Inflammatory macrophage (primary cell): Measurements from ENCODE around the gene SPPL3.

ENCODE experiments used
- DNase-seq, 2 donors: peaks; one replicate each; pipeline ENCODE4 v3.0.0-alpha.2; 2020 to 2022

Gene SPPL3

GRCh38 chr12:120771097-120771496 is 133.1 kb downstream of the SPPL3 start:
- no peak for DNase-seq

- no peak for DNase-seq
Measured at GRCh38 chr12:120767071-120768024, 136.8 kb downstream of the SPPL3 start.

GRCh38 chr12:120766566-120766965 is 137.6 kb downstream of the SPPL3 start:
- DNase-seq = no peak

GRCh38 chr12:120764816-120765215 is 139.3 kb downstream of the SPPL3 start:
- DNase-seq = no peak

- DNase-seq = no peak
Measured at GRCh38 chr12:120763250-120763649, 140.9 kb downstream of the SPPL3 start.

- DNase-seq = no peak
Measured at GRCh38 chr12:120762086-120762485, 142.1 kb downstream of the SPPL3 start.

DNA sequence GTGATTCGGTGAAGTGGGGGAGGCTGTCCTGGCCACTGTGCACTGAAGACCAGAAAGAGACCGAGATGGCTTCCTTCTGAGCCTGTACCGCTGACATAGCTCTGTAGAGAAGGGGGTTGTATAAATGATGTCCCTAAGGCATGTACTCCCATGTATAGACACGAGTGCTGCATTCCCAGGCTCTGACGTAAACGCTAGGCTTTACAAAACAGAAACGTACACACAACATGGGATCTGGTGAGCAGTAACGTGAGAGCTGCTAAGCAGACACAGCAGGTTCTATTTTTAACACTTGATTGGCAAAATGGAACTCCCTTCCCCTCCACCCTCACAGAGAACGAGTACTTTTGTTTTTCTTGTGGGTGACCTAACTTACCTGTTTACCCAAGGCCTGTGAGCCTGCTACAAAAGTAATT is 142.6 kb downstream of the SPPL3 start:
- DNase-seq = no peak

DNA sequence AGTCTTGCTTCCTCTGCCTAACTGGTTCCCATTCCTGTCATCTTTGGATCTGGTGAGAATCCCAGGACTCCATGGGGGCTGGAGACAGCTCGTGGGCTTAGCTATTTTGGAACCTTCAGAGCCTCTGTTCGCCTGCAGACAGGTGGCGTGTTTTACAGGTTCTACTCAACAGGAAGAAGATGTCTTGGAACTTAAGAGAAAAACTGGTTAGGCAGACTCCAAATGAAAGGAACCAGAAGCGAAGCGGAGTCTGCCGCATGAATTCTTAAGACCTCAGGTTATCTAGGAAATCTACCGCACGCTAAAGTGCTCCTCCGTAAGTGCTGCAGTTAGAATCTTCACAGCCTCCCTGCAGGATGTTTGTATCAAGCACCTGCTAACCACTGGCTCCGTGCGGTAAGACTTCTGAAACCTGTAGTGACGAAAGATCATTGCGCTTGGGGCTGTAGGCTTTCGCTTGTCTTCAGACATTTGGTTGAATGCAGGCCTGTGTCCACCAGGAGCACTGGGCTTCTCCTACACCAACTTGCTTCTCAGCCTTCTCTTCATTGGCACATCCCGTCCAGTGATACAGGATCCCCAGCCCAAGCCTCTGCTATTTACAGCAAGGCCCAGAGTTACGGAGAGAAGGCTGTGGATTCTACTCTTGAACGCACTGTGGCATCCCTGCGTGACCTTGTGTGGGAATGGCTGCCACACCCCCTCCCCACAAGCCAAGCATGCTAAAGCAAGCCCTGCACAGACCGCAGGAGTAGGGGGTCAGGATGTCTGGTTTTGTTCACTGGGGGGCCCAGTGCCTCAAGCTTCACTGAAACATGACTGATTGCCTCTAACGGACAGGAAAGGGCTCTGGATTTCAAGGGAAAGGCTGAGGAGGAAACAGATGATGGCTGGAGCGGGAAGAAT is 143.6 kb downstream of the SPPL3 start:
- no peak for DNase-seq

DNA sequence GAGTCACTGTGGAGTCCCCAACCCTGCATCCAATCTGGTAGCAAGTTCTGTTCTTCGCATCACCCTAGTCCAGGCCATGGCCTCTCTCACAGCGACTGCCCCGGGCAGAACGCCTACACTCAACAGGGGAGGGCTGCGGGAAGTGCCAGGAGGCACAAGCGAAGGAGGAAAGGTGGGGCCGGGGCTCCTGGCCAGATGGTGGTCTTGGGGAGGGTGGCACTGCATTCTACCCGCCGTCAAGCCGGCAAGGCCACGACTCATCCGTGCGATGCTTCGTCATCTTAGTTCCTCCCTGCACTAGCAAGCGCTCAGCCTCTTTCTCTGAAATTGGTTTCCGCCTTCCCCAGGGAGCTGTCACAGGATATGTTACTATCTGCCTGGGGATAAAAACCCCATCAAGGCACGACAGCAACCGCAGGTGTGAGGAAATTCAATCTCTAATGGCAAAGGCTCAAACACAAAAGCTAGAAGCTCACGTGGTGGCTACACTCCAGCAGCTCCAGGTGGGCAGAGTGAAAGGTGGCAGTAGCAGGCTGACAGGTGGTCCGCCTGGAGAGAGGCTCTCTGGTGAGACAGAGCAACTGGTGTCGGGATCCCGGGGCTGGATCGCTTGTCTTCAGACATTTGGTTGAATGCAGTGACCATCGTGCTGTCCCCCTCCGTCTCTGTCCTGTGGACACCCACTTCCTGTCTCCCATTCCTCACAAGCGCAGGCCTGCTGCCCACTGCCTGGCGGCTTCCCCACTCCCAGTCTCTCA is 144.4 kb downstream of the SPPL3 start:
- DNase-seq = no peak

DNA sequence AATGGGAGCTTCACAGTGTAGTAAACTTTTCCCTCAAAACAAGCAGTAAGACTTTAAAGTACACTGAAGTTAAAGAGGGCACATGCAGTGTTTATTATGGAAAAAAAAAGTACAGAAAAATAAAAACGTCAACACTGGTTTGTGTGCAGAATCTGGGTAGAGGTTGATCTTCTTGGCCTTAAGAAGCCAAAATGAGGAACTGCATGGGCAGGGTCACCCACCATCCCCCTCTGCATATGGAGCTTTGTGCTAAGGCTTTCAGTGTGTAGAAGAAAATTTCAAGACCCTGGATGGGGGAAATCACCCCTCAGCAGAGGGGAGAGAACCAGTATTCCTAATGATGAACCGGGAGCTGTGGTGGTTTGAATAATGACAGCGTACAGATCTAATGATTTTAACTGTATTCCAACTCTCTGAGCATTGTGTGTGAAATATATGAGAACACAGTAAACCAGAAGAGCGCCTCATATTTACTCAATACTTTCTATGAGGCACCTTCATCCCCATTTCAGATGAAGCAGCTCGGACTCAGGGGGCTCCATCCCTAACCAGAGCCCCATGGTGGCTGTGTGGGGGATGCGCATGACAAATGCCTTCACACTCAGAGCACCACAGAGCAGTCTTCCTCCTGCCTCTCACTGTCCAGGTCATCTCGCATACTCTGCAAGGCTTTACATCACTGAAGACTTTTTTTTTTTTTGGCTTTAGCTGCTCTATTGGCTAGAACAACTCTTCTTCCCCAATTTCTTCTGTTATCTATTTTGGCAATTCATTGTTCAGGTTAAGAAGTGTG is 145.2 kb downstream of the SPPL3 start:
- no peak for DNase-seq

DNA sequence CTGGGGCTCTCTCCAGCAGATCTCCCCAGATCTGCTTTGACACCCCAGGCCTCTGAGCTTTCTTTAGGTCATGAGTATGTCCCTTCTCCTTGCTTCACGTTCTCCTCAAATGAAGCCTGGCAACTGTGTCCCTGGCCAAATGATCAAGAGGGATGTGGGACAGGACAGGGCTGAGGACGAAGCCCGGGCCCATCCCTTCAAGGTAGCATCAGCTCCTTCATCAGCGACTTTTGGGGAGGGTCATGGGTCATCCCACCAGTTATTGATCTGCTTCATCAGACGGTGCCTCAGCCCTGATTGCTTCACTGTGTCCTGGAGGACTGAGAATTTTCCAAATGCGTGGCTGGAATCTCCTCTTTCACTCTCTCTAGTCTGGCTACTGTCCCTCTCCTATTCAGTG is 146.2 kb downstream of the SPPL3 start:
- no peak for DNase-seq

GRCh38 chr12:120757226-120757742 is 146.9 kb downstream of the SPPL3 start:
- no peak for DNase-seq

GRCh38 chr12:120755269-120755668 is 148.9 kb downstream of the SPPL3 start:
- DNase-seq = no peak

- no peak for DNase-seq
Measured at GRCh38 chr12:120754792-120755191, 149.4 kb downstream of the SPPL3 start.

- DNase-seq = no peak
Measured at GRCh38 chr12:120751389-120751788, 152.8 kb downstream of the SPPL3 start.

- DNase-seq = no peak
Measured at GRCh38 chr12:120750806-120751205, 153.4 kb downstream of the SPPL3 start.

DNA sequence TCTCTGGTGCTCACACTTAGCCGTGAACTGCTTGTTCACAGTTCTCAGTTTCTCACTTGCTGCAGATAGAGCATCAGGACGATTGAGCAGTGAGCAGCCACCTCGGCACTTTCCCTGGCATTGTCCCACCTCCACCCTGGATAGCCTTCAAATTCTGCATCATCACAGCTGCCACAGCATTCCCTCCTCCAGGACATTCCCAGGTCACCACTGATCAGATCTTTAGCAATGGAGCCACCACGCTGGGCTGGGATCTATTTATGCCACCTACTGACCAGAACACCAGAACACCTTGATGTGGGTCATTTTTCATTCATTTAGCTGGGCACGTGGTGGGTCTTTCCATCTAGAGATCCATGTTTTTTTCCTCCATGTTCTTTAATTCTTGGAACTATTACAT is 154.9 kb downstream of the SPPL3 start:
- DNase-seq = no peak

DNA sequence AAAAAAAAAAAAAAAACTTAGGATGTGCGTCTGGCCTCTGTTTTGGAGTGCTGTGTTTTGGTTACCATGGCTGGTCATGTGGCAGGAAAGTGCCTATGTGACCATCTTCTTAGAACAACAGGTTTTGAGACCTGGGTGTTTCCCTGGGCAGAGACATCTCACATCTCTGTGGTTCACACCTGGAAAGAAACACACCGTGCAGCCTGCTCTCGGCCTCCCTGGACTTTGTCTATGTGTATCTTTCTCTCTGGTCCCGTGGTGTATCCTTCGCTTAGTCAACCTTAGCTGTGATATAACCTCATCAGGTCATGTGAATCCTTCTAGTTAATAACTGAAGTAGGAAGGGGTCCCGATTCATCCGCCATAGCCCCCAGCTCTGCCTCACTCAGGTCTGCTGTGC is 155.9 kb downstream of the SPPL3 start:
- DNase-seq = no peak

GRCh38 chr12:120744922-120745493 is 159.2 kb downstream of the SPPL3 start:
- no peak for DNase-seq

DNA sequence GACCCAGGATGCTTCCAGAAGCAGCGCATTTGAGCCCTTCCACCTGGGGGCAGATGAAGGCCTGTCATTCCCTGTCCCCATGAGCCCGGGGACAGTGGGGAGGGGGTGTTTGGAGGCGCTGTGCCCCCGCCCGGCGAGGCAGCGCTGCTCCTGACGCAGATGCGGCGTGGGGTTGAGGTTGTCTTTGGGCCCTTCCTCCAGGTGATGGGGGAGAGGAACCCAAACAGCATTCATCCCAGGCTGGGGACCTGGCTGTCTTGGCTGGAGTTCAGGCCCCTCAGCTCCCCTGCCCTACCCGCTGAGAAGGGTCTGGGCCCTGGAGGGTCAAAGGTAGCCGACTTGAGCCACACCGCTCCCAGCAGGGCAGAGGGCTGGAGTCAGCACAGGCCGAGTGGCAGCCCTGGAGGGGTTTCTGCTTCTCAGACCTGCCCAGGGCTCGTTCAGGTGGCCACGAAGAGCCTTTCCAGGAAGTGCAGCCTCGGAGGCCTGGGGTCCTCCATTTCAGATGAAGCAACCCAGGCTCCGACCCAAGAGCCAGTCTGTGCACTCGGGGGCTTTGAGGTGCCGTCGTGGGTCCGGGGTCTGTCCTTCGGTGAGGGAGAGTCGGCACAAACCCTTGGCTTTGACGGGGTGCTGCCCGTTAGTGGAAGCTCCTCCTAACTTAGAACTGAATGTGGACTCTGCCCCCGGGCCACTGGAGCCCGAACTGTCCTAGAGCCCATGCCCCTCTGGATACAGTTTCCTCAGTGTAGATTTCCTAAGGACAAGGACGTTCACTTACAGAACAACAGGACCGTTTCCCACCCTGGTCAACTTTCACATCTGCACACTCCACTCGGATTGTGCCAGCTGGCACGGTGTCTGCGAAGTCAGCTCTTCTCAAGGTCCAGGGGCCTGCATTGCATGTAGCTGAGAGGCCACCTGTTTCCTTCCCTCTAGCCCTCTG is 162.4 kb downstream of the SPPL3 start:
- no peak for DNase-seq
